ENCODE data around the gene LY86.

Gene LY86

GRCh38 chr6:6614096-6614982, 25.8 kb downstream of the LY86 start:
- peaks cover 0 to 6% (median under 1%) of the 10 kb centered on the region in 4 donors for H3K4me1 ChIP-seq
- intact Hi-C loops (cut with DNase I; ENCODE audit: low total_unique reads): no loop called here
- H3K4me3 ChIP-seq: no peak overlapping the region
- no peak for DNase-seq
- no peaks in the 10 kb centered on the region for H3K36me3 ChIP-seq
- TF ChIP-seq, protein P1, sequence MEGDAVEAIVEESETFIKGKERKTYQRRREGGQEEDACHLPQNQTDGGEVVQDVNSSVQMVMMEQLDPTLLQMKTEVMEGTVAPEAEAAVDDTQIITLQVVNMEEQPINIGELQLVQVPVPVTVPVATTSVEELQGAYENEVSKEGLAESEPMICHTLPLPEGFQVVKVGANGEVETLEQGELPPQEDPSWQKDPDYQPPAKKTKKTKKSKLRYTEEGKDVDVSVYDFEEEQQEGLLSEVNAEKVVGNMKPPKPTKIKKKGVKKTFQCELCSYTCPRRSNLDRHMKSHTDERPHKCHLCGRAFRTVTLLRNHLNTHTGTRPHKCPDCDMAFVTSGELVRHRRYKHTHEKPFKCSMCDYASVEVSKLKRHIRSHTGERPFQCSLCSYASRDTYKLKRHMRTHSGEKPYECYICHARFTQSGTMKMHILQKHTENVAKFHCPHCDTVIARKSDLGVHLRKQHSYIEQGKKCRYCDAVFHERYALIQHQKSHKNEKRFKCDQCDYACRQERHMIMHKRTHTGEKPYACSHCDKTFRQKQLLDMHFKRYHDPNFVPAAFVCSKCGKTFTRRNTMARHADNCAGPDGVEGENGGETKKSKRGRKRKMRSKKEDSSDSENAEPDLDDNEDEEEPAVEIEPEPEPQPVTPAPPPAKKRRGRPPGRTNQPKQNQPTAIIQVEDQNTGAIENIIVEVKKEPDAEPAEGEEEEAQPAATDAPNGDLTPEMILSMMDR (IDR thresholded peaks at IDR 0.05): no peak
- no peak overlapping the region for H3K27ac ChIP-seq
- H3K9me3 ChIP-seq: no peaks in the 10 kb centered on the region
- H3K27me3 ChIP-seq: no peaks in the 10 kb centered on the region

DNA sequence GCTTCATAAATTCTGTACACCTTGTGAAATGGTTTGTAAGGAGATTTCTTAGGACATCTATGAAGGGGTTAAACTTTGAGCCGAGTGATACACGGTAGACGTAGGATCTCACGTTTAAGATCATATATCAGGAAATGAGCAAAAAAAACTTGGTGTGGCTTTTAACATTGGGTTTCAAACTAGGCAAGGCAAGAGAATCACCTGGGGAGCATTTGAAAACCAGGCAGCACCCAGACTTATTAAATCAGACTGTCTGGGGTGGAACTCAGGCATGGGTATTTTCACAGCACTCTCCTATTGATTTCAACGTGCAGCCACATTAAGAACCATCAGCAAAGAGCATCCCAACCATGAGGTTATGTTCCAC, 26.4 kb downstream of the LY86 start:
- intact Hi-C loops (cut with DNase I; ENCODE audit: low total_unique reads): no loop called here
- no peaks in the 10 kb centered on the region for H3K9me3 ChIP-seq
- H3K4me3 ChIP-seq: no peak overlapping the region
- TF ChIP-seq, protein P1 (IDR thresholded peaks at IDR 0.05): no peak
- H3K36me3 ChIP-seq: no peaks in the 10 kb centered on the region
- DNase-seq: no peak
- H3K4me1 ChIP-seq: peaks cover 0 to 11% (median 4%) of the 10 kb centered on the region in 4 donors
- H3K27me3 ChIP-seq: no peaks in the 10 kb centered on the region
- H3K27ac ChIP-seq: no peak overlapping the region

- no peaks in the 10 kb centered on the region for H3K27me3 ChIP-seq
- no peak overlapping the region for H3K27ac ChIP-seq
- no peak overlapping the region for H3K4me3 ChIP-seq
- peaks cover 0 to 11% (median 4%) of the 10 kb centered on the region in 4 donors for H3K4me1 ChIP-seq
- intact Hi-C loops (cut with DNase I; ENCODE audit: low total_unique reads): no loop called here
- no peaks in the 10 kb centered on the region for H3K36me3 ChIP-seq
- no peaks in the 10 kb centered on the region for H3K9me3 ChIP-seq
- TF ChIP-seq, protein P1 (IDR thresholded peaks at IDR 0.05): no peak
- no peak for DNase-seq
Measured at GRCh38 chr6:6616656-6617055, 28.1 kb downstream of the LY86 start.

DNA sequence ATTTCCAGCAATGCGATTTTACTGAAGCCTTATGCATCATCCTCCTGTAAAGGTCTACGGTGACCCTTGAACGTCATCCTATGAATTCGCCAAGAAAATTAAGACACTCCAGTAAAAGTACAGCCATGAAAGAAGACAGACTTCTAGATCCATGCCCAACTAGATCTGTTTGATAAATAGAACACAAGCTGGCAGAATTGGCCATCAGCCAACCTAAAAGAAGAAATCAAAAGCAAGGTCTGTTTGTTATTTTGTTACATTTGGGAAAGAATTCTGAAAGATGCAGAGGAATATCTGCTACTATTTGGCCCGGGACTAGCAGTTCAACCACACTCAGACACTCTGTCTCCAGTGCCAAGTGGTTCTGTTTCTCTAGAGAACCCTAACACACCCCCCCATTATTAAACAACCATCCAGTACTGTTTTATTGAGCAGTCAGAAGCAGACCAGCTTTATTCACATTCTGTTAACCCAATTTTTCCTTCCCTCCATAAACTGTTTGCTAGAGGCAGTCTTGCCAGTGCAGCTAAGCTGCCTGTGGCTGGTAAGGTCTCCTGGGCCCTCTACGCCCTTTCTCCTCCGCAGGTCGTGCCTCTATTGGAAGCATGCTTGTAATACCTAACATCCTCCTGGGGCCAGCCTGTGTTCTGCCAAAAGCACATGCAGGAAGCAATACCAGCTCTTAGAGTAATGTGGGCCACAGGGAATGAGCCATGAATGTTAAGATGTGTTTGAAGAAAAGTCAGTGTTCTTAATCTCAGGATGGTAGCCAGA, 30.7 kb downstream of the LY86 start:
- H3K27me3 ChIP-seq: no peaks in the 10 kb centered on the region
- peaks cover 0 to 11% (median 4%) of the 10 kb centered on the region in 4 donors for H3K4me1 ChIP-seq
- H3K9me3 ChIP-seq: no peaks in the 10 kb centered on the region
- H3K27ac ChIP-seq: no peak overlapping the region
- H3K36me3 ChIP-seq: no peaks in the 10 kb centered on the region
- no peak overlapping the region for H3K4me3 ChIP-seq
- TF ChIP-seq, protein P1 (IDR thresholded peaks at IDR 0.05): no peak
- intact Hi-C loops (cut with DNase I; ENCODE audit: low total_unique reads): no loop called here
- no peak for DNase-seq

GRCh38 chr6:6620766-6621425, 32.4 kb downstream of the LY86 start:
- Histone ChIP-seq H3K4me1 (peaks cover 0 to 11% (median 4%) of the 10 kb centered on the region in 4 donors), H3K27ac (no peak overlapping the region)
- TF ChIP-seq, protein P1 (IDR thresholded peaks at IDR 0.05): no peak

More at GRCh38 chr6:6620766-6621425, 32.4 kb downstream of the LY86 start:
- H3K27me3 ChIP-seq: no peaks in the 10 kb centered on the region
- H3K4me3 ChIP-seq: no peak overlapping the region
- H3K36me3 ChIP-seq: no peaks in the 10 kb centered on the region
- H3K9me3 ChIP-seq: no peaks in the 10 kb centered on the region
- intact Hi-C loops (cut with DNase I; ENCODE audit: low total_unique reads): no loop called here
- no peak for DNase-seq
